ENCODE data around the gene JSRP1. TPM values are rescaled to one million over a fixed set of nuclear protein-coding genes. Genes with fewer than 3 reads are reported as not detected.

The JSRP1 gene
- total and polyA plus RNA-seq, 5 experiments from 2014 or later, result 0.41 to 1.3 (median 0.64) TPM; not detected in 1

- POLR2A ChIA-PET, result interaction anchor here (0.6 to 13.1 kb wide), 4 partner anchors 15 to 82 kb away, joined by 3 to 262 read pairs (median 6); partner anchors contain the start of gene AP3D1
These were observed 22.5 kb downstream of the JSRP1 start for GRCh38 chr19:2233601-2234280.

GRCh38 chr19:2232286-2233151 is 23.7 kb downstream of the JSRP1 start:
- Mint-ChIP-seq H3K9me3 (no peaks in the 10 kb centered on the region), H3K27ac (peak overlapping the region in 5 of 10 donors; percentile 18 to 62 (median 34)), H3K27me3 (peaks cover 0 to 4% (median 0%) of the 10 kb centered on the region in 5 donors), H3K36me3 (peaks cover 3 to 22% (median 4%) of the 10 kb centered on the region in 3 donors), H3K4me3 (peak overlapping the region in 1 of 10 donors; percentile 14), H3K4me1 (peaks cover 12 to 27% (median 24%) of the 10 kb centered on the region in 4 donors)
- no peak for DNase-seq
- no peak for ATAC-seq
- POLR2A ChIA-PET, result interaction anchor here (0.5 to 13.1 kb wide), 2 partner anchors 27 to 39 kb away, joined by 5 to 262 read pairs; no protein-coding TSS in a partner anchor

More at GRCh38 chr19:2233601-2234280, 22.5 kb downstream of the JSRP1 start:
- Mint-ChIP-seq H3K9me3 (no peaks in the 10 kb centered on the region), H3K4me1 (peaks cover 21 to 40% (median 36%) of the 10 kb centered on the region in 4 donors), H3K27ac (peak overlapping the region in 6 of 10 donors; percentile 59 to 95 (median 69)), H3K36me3 (peaks cover 3 to 31% (median 4%) of the 10 kb centered on the region in 3 donors), H3K4me3 (peak overlapping the region in 7 of 10 donors; percentile 5 to 100 (median 87)), H3K27me3 (peaks cover 0 to 4% (median 0%) of the 10 kb centered on the region in 5 donors)
- DNase-seq (no peak), ATAC-seq (no peak)

- peaks cover 11 to 23% (median 20%) of the 10 kb centered on the region in 4 donors for H3K4me1 Mint-ChIP-seq
- DNase-seq, result no peak
- H3K9me3 Mint-ChIP-seq, result no peaks in the 10 kb centered on the region
- POLR2A ChIA-PET, result interaction anchor here (0.5 to 13.1 kb wide), 3 partner anchors 28 to 85 kb away, joined by 3 to 262 read pairs (median 5); no protein-coding TSS in a partner anchor
- no peak overlapping the region for H3K27ac Mint-ChIP-seq
- ATAC-seq, result no peak
- H3K27me3 Mint-ChIP-seq, result peaks cover 0 to 4% (median 0%) of the 10 kb centered on the region in 5 donors
- no peak overlapping the region for H3K4me3 Mint-ChIP-seq
- H3K36me3 Mint-ChIP-seq, result peaks cover 3 to 22% (median 4%) of the 10 kb centered on the region in 3 donors
These were observed 24.5 kb downstream of the JSRP1 start for GRCh38 chr19:2231621-2232221.

- Mint-ChIP-seq H3K4me3 (no peak overlapping the region), H3K27ac (no peak overlapping the region), H3K4me1 (peaks cover 5 to 16% (median 16%) of the 10 kb centered on the region in 4 donors), H3K9me3 (no peaks in the 10 kb centered on the region), H3K27me3 (no peaks in the 10 kb centered on the region), H3K36me3 (peaks cover 0 to 17% (median 0%) of the 10 kb centered on the region in 3 donors)
- POLR2A ChIA-PET, result interaction anchor here (1.1 to 13.1 kb wide), 2 partner anchors 41 to 85 kb away, joined by 3 to 262 read pairs; no protein-coding TSS in a partner anchor
- DNase-seq, result no peak
- no peak for ATAC-seq
These were observed 25.2 kb downstream of the JSRP1 start for GRCh38 chr19:2230807-2231533.

- POLR2A ChIA-PET, result interaction anchor here (1.2 to 13.1 kb wide), 2 partner anchors 19 to 42 kb away, joined by 3 to 262 read pairs; partner anchors contain the start of gene AMH
- Mint-ChIP-seq H3K27ac (no peak overlapping the region), H3K4me1 (peaks cover 3 to 12% (median 11%) of the 10 kb centered on the region in 4 donors)
These were observed 26.1 kb downstream of the JSRP1 start for GRCh38 chr19:2230033-2230531.

GRCh38 chr19:2229103-2230032 is 26.8 kb downstream of the JSRP1 start:
- Mint-ChIP-seq H3K36me3 (peaks cover 0 to 31% (median 0%) of the 10 kb centered on the region in 3 donors), H3K9me3 (no peaks in the 10 kb centered on the region), H3K27ac (peak overlapping the region in 2 of 10 donors; percentile 32 to 35), H3K27me3 (no peaks in the 10 kb centered on the region), H3K4me3 (no peak overlapping the region), H3K4me1 (peaks cover 3 to 8% (median 6%) of the 10 kb centered on the region in 4 donors)
- ATAC-seq, result no peak
- POLR2A ChIA-PET, result interaction anchor here (0.5 to 13.1 kb wide), 5 partner anchors 10 to 232 kb away, joined by 3 to 262 read pairs (median 3); partner anchors contain the start of gene AMH
- DNase-seq, result no peak

More at GRCh38 chr19:2230033-2230531, 26.1 kb downstream of the JSRP1 start:
- no peaks in the 10 kb centered on the region for H3K27me3 Mint-ChIP-seq
- DNase-seq, result no peak
- no peaks in the 10 kb centered on the region for H3K9me3 Mint-ChIP-seq
- no peak for ATAC-seq
- H3K36me3 Mint-ChIP-seq, result peaks cover 0 to 24% (median 0%) of the 10 kb centered on the region in 3 donors
- H3K4me3 Mint-ChIP-seq, result no peak overlapping the region

- POLR2A ChIA-PET, result interaction anchor here (0.5 to 1.6 kb wide), 2 partner anchors 9 to 81 kb away, joined by 3 to 4 read pairs; no protein-coding TSS in a partner anchor
- no peaks in the 10 kb centered on the region for H3K9me3 Mint-ChIP-seq
- peaks cover 0 to 11% (median 4%) of the 10 kb centered on the region in 4 donors for H3K4me1 Mint-ChIP-seq
- peaks cover 0 to 37% (median 0%) of the 10 kb centered on the region in 3 donors for H3K36me3 Mint-ChIP-seq
- DNase-seq, result no peak
- no peak for ATAC-seq
- no peak overlapping the region for H3K4me3 Mint-ChIP-seq
- H3K27me3 Mint-ChIP-seq, result no peaks in the 10 kb centered on the region
- H3K27ac Mint-ChIP-seq, result peak overlapping the region in 2 of 10 donors; percentile 32 to 35
These were observed 27.8 kb downstream of the JSRP1 start for GRCh38 chr19:2228157-2229030.

- Mint-ChIP-seq H3K4me3 (no peak overlapping the region), H3K9me3 (no peaks in the 10 kb centered on the region), H3K36me3 (peaks cover 0 to 34% (median 0%) of the 10 kb centered on the region in 3 donors), H3K27ac (no peak overlapping the region), H3K4me1 (peaks cover 0 to 11% (median 2%) of the 10 kb centered on the region in 4 donors), H3K27me3 (no peaks in the 10 kb centered on the region)
- ATAC-seq (no peak), DNase-seq (no peak)
- POLR2A ChIA-PET, result interaction anchor here (1.6 kb wide), 1 partner anchor 8 kb away, joined by 4 read pairs; no protein-coding TSS in a partner anchor
These were observed 28.6 kb downstream of the JSRP1 start for GRCh38 chr19:2227415-2228156.

GRCh38 chr19:2226840-2227360 is 29.3 kb downstream of the JSRP1 start:
- peaks cover 0 to 36% (median 0%) of the 10 kb centered on the region in 3 donors for H3K36me3 Mint-ChIP-seq
- no peak overlapping the region for H3K27ac Mint-ChIP-seq
- POLR2A ChIA-PET, result no interaction called here
- no peak overlapping the region for H3K4me3 Mint-ChIP-seq
- no peaks in the 10 kb centered on the region for H3K9me3 Mint-ChIP-seq
- DNase-seq (no peak), ATAC-seq (no peak)
- peaks cover 0 to 11% (median 2%) of the 10 kb centered on the region in 4 donors for H3K4me1 Mint-ChIP-seq
- no peaks in the 10 kb centered on the region for H3K27me3 Mint-ChIP-seq

All from naive thymus-derived CD8-positive, alpha-beta T cell (primary cell).